Upper lobe of left lung (tissue), 4 donors: Measurements from ENCODE around the gene NASP.

Source experiments
- POLR2AphosphoS5 ChIP-seq, 2 donors: sonication (generic); formaldehyde crosslinking; IDR thresholded peaks; one replicate each; pipeline ENCODE4 v1.5.1; 2017; ENCODE audit warnings: antibody characterized with exemption in 2 of 2
- TF ChIP-seq, protein P1 (sequence below), 6 experiments: fragments of 450-650 bp in 4 of 6; fragments of 200-600 bp in 2 of 6; sonication (generic) in 2 of 6; IDR thresholded peaks; one replicate each; pipeline ENCODE4 v1.5.1; 2016 to 2019; ENCODE audit warnings: antibody characterized with exemption in 6 of 6

DNA sequence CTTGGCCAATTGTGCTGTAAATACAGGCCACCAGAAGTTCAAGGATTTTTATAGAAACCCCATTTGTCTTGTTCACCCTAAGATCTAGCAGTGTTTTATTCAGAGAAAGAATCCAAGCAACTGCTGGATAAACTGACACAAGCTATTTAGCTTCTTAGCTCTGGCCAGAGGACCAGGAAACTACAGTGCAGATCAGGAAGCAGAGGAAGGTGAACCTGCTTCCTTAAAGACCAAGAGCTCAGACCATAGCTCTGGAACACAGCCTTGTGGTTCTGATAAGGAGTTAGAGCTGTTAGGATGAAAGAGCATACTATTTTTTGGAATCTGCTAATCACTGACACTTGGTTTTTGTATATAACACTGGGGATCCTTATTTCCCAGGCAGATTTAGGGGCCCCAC lies 45.2 kb downstream of the NASP start:
- no peak for TF ChIP-seq POLR2AphosphoS5 (IDR thresholded peaks at IDR 0.05)
- TF ChIP-seq, protein P1, sequence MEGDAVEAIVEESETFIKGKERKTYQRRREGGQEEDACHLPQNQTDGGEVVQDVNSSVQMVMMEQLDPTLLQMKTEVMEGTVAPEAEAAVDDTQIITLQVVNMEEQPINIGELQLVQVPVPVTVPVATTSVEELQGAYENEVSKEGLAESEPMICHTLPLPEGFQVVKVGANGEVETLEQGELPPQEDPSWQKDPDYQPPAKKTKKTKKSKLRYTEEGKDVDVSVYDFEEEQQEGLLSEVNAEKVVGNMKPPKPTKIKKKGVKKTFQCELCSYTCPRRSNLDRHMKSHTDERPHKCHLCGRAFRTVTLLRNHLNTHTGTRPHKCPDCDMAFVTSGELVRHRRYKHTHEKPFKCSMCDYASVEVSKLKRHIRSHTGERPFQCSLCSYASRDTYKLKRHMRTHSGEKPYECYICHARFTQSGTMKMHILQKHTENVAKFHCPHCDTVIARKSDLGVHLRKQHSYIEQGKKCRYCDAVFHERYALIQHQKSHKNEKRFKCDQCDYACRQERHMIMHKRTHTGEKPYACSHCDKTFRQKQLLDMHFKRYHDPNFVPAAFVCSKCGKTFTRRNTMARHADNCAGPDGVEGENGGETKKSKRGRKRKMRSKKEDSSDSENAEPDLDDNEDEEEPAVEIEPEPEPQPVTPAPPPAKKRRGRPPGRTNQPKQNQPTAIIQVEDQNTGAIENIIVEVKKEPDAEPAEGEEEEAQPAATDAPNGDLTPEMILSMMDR (IDR thresholded peaks at IDR 0.05): no peak
